Measurements from ENCODE around the gene PTGIS. TPM values are rescaled to one million over a fixed set of nuclear protein-coding genes. Genes with fewer than 3 reads are reported as not detected.

PTGIS gene
- total RNA-seq, 1 donor from 2014 or later: 31.0 TPM

DNA sequence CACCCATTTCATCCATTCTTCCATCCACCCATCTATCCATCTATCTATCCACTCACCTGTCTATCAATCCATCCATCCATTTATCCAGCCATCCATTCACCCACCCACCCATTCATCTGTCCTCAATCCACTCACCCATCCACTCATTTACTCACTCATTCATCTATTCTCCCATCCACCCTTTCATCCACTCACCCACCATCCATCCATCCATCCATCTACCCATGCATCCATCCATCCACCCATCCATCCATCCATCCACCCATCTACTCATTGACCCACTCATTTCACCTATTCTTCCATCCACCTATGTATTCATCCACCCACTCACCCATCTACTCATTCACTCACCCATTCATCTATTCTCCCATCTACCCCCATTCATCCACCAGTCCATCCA is 24.2 kb upstream of the PTGIS start:
- intact Hi-C loops (cut with micrococcal nuclease): loop anchor here (5.0 to 10.0 kb wide), 2 partner anchors 520 to 827 kb away; partner anchors contain the start of gene UBE2V1
- no peak for DNase-seq (ENCODE audit: low spot score)
- peaks cover 64% of the 10 kb centered on the region for H3K36me3 Mint-ChIP-seq (ENCODE audit: low read depth)
- H3K9me3 Mint-ChIP-seq: peaks cover 13% of the 10 kb centered on the region
- H3K27me3 Mint-ChIP-seq (ENCODE audit: low read depth): no peaks in the 10 kb centered on the region
- H3K4me3 Mint-ChIP-seq (ENCODE audit: low read depth): peak overlapping the region; percentile 90
- peaks cover 79% of the 10 kb centered on the region for H3K4me1 Mint-ChIP-seq (ENCODE audit: low read depth)
- H3K27ac Mint-ChIP-seq: peak overlapping the region; percentile 100

DNA sequence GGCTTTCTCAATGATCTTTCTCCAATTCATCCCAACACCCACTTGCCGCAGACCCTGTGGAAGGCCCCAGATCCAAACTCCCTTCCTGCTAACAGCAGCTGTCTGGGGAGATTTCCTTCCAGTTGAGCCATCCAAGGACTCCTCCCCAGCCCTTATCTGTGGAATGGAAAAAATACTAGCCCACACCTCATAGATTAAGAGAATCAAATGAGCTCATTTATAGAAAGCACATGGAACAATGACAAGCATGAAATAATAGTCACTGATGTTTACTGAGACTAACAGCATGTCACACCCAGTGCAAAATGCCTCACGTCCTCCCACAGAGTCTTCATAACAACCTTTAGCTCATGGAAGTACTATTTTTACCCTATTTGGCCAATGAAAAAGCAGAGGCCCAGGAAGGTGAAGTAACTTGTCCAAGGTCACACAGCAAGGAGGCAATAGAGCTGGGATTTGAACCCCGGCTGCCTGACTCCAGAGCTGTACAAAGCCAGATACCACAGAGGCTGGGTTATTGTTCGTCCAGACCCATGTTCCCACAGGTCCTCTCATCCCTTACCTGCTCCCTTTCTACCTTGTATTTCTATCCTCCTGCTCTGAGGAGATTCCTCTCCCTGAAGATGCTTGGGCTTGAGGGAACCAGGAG is 23.4 kb upstream of the PTGIS start:
- H3K36me3 Mint-ChIP-seq (ENCODE audit: low read depth): peaks cover 61% of the 10 kb centered on the region

DNA sequence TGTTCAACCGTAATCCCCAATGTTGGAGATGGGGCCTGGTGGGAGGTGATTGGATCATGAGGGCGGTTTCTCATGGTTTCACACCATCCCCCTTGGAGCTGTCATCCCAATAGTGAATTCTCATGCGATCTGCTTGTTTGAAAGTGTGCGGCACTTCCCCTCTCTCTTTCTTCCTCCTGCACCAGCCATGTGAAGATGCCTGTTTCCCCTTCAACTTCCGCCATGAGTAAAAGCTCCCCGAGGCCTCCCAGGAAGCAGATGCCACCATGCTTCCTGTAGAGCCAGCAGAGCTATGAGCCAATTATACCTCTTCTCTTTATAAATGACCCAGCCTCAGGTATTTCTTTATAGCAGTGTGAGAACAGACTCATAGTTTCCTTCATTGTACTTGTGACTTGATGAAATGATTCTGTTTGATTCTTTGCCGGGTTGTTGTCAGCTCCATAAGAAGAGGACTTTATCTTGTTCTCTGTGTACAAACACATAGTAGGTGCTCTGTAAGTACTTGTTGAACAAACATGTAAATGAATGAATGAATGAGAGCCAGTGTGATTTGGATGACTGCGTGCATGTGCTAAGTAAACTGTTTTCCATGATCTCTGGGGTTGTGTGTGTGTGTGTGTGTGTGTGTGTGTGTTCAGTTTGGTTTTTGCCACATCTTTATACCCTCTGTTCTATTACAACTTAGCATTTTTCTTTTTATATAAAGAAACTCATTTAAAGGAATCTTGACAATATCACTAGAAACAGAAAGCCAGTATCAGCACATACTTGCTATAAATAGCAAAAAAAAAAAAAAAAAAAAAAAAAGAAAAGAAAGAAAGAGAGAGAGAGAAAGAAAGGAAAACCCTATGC is 22.5 kb upstream of the PTGIS start:
- no peak for DNase-seq (ENCODE audit: low spot score)
- intact Hi-C loops (cut with micrococcal nuclease): loop anchor here (5.0 to 10.0 kb wide), 2 partner anchors 522 to 826 kb away; partner anchors contain the start of gene UBE2V1
- Mint-ChIP-seq H3K4me3 (ENCODE audit: low read depth) (peak overlapping the region; percentile 90), H3K4me1 (ENCODE audit: low read depth) (peaks cover 75% of the 10 kb centered on the region), H3K27ac (peak overlapping the region; percentile 100), H3K9me3 (peaks cover 10% of the 10 kb centered on the region), H3K36me3 (ENCODE audit: low read depth) (peaks cover 55% of the 10 kb centered on the region), H3K27me3 (ENCODE audit: low read depth) (no peaks in the 10 kb centered on the region)

More for the DNA sequence above, 23.4 kb upstream of the PTGIS start:
- H3K9me3 Mint-ChIP-seq: peaks cover 11% of the 10 kb centered on the region
- peaks cover 77% of the 10 kb centered on the region for H3K4me1 Mint-ChIP-seq (ENCODE audit: low read depth)
- intact Hi-C loops (cut with micrococcal nuclease): loop anchor here (5.0 to 10.0 kb wide), 2 partner anchors 521 to 827 kb away; partner anchors contain the start of gene UBE2V1
- H3K4me3 Mint-ChIP-seq (ENCODE audit: low read depth): peak overlapping the region; percentile 90
- H3K27me3 Mint-ChIP-seq (ENCODE audit: low read depth): no peaks in the 10 kb centered on the region
- H3K27ac Mint-ChIP-seq: peak overlapping the region; percentile 100
- peak; percentile 24 for DNase-seq (ENCODE audit: low spot score)

DNA sequence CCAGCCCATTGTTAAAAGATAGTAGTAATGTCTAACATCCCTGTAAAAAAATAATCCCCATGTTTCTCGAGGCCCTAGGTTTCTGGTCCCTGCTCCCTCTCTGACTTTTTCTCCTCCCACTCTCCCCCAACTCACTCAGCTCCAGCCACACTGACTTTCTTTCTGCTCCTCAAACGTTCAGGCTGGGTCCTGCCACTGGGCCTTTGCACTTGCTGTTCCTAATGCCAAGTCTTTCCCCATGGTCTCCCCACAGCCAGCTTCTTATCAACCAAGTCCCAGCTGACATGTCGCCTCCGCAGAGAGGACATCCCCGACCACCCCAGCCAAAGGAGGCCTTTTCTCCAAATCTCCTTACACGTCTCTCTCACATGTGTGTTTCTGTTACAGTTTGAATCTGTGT is 21.8 kb upstream of the PTGIS start:
- Mint-ChIP-seq H3K36me3 (ENCODE audit: low read depth) (peaks cover 51% of the 10 kb centered on the region), H3K27ac (peak overlapping the region; percentile 100), H3K4me3 (ENCODE audit: low read depth) (peak overlapping the region; percentile 73), H3K4me1 (ENCODE audit: low read depth) (peaks cover 72% of the 10 kb centered on the region), H3K9me3 (peaks cover 10% of the 10 kb centered on the region), H3K27me3 (ENCODE audit: low read depth) (no peaks in the 10 kb centered on the region)
- DNase-seq (ENCODE audit: low spot score): no peak
- intact Hi-C loops (cut with micrococcal nuclease): loop anchor here (5.0 to 10.0 kb wide), 2 partner anchors 523 to 825 kb away; partner anchors contain the start of gene UBE2V1

DNA sequence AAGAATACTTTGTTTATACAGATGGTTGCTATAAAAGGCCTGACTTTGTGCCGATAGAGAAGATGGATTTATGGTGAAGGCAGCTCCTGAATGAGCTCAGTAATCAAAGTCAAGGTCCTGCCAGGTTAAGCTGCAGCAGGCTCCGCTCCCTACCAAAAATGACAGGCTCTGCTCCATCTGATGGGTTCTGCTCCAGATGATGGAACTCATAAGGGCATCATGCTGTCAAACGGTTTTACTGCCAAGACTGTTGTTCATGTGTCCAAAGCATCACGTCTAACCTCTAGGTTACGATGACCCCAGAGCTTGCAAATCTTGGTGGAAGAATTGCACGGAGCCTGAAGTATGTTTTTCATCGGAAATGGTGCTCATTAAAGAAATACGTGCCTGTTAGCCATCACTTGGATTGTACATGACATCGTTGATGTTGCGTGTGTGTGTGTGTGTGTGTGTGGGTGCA is 19.2 kb upstream of the PTGIS start:
- Mint-ChIP-seq H3K4me1 (ENCODE audit: low read depth) (peaks cover 61% of the 10 kb centered on the region), H3K27me3 (ENCODE audit: low read depth) (no peaks in the 10 kb centered on the region), H3K4me3 (ENCODE audit: low read depth) (no peak overlapping the region), H3K9me3 (peaks cover 18% of the 10 kb centered on the region), H3K36me3 (ENCODE audit: low read depth) (peaks cover 57% of the 10 kb centered on the region), H3K27ac (peak overlapping the region; percentile 48)
- intact Hi-C loops (cut with micrococcal nuclease): no loop called here
- no peak for DNase-seq (ENCODE audit: low spot score)

DNA sequence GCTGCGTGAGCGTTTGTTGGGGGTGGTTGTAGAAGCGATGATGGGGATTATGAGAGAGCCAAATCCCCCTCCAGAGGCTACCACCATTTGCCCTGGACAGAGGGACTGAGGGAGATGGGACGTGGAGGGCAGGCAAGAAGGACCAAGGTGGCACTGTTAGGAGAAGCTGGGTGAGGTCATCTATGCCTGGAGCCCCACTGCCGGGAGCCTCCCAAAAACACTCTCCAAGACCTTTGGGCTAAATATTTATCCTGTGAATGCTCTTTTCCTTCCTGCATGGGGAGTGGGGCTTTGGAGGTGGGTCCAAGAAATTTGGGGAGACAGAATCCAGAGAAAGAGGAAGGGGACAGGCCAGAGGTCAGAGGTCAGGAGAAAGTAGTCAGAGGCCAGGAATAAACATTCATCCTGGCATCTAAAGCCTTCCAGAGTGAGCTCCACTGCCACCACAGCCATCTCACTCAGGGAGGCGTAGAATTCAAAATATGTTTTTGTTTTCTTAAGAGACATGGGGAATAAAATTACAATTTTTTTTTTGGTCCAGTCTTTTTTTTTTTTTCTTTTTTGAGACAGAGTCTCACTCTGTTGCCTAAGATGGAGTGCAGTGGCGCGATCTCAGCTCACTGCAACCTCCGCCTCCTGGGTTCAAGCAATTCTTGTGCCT is 17.8 kb upstream of the PTGIS start:
- H3K27me3 Mint-ChIP-seq (ENCODE audit: low read depth): no peaks in the 10 kb centered on the region
- H3K36me3 Mint-ChIP-seq (ENCODE audit: low read depth): peaks cover 58% of the 10 kb centered on the region
- peaks cover 57% of the 10 kb centered on the region for H3K4me1 Mint-ChIP-seq (ENCODE audit: low read depth)
- intact Hi-C loops (cut with micrococcal nuclease): no loop called here
- DNase-seq (ENCODE audit: low spot score): no peak
- H3K4me3 Mint-ChIP-seq (ENCODE audit: low read depth): no peak overlapping the region
- H3K27ac Mint-ChIP-seq: peak overlapping the region; percentile 55
- H3K9me3 Mint-ChIP-seq: peaks cover 16% of the 10 kb centered on the region

DNA sequence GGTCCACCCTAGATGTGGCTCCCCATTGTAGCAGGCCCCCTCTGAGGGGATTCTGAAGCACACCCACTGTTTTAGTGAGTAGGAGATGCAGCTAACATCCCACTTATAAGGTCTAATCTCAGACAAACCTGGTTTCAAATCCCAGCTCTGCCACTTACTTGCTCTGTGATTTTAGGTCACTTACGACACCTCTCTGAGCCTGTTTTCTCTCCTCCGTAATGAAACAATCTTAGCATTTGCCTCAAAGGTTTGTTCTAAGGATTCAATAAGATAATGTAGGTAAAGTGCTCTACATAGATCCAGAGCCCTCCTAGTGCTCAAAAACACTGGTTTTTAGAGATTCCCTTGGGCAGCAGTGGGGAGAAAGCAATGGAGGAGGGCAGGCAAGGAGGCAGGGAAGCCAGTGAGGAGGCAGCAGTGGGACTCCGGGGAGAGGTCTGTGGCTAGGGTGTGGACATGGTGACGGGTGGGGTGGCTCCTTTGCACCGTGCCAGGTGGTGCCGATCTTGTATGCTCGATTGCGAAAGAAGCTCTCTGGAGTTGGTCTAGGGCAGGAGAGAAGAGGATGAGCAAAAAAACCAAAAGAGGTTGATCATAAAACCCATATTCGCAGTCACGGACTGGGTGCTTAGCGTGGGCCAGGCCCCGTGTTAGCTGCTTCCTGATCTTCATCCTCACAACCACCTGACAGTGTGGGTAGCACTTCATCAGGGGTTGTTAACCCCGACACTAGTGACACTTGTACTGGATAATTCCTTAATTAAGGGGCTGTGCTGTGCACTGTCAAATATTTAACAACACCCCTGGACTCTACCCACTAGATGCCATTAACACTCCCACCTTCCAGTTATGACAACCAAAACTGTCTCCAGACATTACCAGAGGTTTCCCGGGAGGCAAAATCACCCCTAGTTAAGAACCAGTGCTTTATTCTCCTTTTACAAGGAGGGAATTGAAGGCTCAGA is 16.8 kb upstream of the PTGIS start:
- no peak for DNase-seq (ENCODE audit: low spot score)
- Mint-ChIP-seq H3K4me1 (ENCODE audit: low read depth) (peaks cover 56% of the 10 kb centered on the region), H3K36me3 (ENCODE audit: low read depth) (peaks cover 49% of the 10 kb centered on the region), H3K27me3 (ENCODE audit: low read depth) (no peaks in the 10 kb centered on the region), H3K27ac (peak overlapping the region; percentile 62), H3K4me3 (ENCODE audit: low read depth) (no peak overlapping the region), H3K9me3 (peaks cover 11% of the 10 kb centered on the region)
- intact Hi-C loops (cut with micrococcal nuclease): no loop called here

DNA sequence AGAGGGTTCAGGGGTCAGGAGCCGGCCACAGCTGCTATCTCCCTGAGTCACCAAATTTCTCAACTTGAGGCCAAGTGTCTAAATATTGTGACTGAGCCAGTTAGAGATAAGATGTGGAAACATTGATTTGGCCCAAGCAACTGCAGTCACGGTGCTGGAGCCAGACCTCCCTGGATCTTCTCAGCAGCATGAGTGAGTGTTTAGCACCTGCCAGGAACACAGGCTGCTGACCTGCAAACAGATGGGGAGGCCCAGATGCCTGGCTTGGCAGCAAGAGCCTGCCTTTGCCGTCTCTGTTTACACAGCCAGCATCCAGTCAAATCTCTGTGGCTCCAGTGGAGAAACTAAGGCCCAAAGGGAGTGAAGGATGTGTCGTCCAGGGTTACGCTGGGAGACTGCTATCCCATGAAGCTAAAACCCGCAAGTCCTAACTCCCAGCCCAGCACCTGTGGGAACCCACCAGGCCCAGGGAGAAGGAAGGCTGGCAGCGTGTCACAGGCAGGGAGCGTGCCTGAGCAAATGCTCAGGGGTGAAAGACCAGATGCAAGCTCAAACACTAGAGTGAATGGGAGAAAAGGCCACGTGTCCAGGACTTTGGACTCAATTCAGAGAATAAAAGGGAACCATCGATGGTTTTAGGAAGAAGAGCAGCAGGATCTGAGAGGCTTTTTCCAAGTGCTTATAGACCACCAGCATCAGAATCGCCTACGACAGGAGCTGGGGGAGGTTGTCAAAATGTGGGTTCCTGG is 15.9 kb upstream of the PTGIS start:
- H3K9me3 Mint-ChIP-seq: peaks cover 9% of the 10 kb centered on the region
- peaks cover 60% of the 10 kb centered on the region for H3K4me1 Mint-ChIP-seq (ENCODE audit: low read depth)

DNA sequence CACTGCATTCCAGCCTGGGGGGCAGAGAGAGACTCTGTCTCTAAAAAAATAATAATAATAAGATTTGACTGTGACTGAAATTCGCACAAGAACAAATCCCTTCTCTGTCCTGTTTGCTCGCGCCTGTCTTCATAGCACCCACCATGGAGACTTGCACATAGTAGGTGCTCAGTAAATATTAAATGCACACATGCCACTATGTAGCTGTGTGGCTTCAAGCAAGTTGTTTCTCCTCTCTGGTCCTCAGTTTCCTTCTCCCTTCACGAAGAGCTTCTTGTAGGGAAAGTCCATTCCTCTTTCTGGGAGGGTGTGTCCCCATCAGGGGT is 15.4 kb upstream of the PTGIS start:
- DNase-seq (ENCODE audit: low spot score): no peak
- no peaks in the 10 kb centered on the region for H3K27me3 Mint-ChIP-seq (ENCODE audit: low read depth)
- peaks cover 37% of the 10 kb centered on the region for H3K36me3 Mint-ChIP-seq (ENCODE audit: low read depth)
- H3K4me1 Mint-ChIP-seq (ENCODE audit: low read depth): peaks cover 60% of the 10 kb centered on the region
- H3K9me3 Mint-ChIP-seq: peaks cover 9% of the 10 kb centered on the region
- no peak overlapping the region for H3K4me3 Mint-ChIP-seq (ENCODE audit: low read depth)
- intact Hi-C loops (cut with micrococcal nuclease): no loop called here
- H3K27ac Mint-ChIP-seq: peak overlapping the region; percentile 77

More for the DNA sequence above, 15.9 kb upstream of the PTGIS start:
- no peaks in the 10 kb centered on the region for H3K27me3 Mint-ChIP-seq (ENCODE audit: low read depth)
- intact Hi-C loops (cut with micrococcal nuclease): no loop called here
- DNase-seq (ENCODE audit: low spot score): no peak
- peaks cover 42% of the 10 kb centered on the region for H3K36me3 Mint-ChIP-seq (ENCODE audit: low read depth)
- no peak overlapping the region for H3K4me3 Mint-ChIP-seq (ENCODE audit: low read depth)
- H3K27ac Mint-ChIP-seq: peak overlapping the region; percentile 77

DNA sequence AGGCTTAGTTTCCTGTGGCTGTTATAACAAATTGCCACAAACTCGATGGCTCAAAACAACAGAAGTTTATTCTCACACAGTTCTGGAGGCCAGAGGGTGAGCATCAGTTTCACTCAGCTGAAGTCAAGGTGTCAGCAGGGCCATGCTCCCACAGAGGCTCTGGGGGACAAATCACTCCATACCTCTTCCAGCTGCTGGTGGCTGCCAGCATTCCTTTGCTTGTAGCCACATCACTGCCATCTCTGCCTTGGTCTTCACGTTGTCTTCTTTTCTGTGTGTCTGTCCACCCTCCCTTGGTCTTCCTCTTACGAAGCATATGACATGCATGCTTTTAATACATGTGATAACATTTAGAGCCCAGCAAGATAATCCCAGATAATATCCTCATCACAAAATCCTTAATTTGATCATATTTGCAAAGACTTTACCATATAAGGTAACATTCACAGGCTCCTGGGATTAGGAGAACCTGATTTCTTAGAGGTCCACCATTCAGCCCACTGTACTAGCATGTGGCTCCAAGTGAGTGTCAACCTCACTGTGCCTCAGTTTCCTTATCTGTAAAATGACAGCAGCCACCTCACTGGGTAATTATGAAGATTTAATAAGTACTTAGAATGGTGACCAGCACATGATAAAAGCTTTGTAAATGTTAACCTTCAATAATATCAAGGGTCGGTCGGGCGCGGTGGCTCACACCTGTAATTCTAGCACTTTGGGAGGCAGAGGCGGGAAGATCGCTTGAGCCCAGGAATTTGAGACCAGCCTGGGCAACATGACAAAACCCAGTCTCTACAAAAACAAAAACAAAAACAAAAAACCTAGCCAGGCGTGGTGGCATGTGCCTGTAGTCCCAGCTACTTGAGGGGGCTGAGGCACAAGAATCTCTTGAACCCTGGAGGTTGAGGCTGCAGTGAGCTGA is 14.7 kb upstream of the PTGIS start:
- Mint-ChIP-seq H3K36me3 (ENCODE audit: low read depth) (peaks cover 34% of the 10 kb centered on the region), H3K27ac (no peak overlapping the region), H3K4me1 (ENCODE audit: low read depth) (peaks cover 61% of the 10 kb centered on the region), H3K27me3 (ENCODE audit: low read depth) (no peaks in the 10 kb centered on the region), H3K9me3 (peaks cover 9% of the 10 kb centered on the region), H3K4me3 (ENCODE audit: low read depth) (no peak overlapping the region)
- intact Hi-C loops (cut with micrococcal nuclease): no loop called here
- DNase-seq (ENCODE audit: low spot score): no peak

DNA sequence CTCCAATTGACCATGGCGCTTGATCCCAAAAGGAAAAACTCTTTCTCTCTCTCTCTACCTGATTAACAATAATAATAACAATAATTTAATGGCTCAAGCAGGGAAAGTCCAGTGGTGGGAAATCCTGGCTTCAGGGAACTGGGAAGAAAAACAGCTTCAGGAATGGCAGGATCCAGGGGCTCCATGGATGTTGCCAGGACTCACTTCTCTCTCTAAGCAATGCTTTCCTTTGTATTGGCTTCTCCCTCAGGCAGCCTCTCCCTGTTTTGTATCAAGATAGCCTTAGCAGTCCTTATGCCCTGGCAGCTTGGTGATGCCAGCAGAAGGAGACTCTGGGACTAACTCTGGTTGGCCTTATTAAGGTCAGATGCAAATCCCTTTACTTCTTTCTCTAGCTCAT is 13.5 kb upstream of the PTGIS start:
- DNase-seq (ENCODE audit: low spot score): no peak
- Mint-ChIP-seq H3K4me1 (ENCODE audit: low read depth) (peaks cover 64% of the 10 kb centered on the region), H3K36me3 (ENCODE audit: low read depth) (peaks cover 43% of the 10 kb centered on the region), H3K27ac (no peak overlapping the region), H3K27me3 (ENCODE audit: low read depth) (no peaks in the 10 kb centered on the region), H3K9me3 (peaks cover 12% of the 10 kb centered on the region), H3K4me3 (ENCODE audit: low read depth) (no peak overlapping the region)
- intact Hi-C loops (cut with micrococcal nuclease): no loop called here
